Panc1 (cell line): ENCODE measurements around the gene ELFN1. TPM values are rescaled to one million over a fixed set of nuclear protein-coding genes. Genes with fewer than 3 reads are reported as not detected.

Experiments used
- ATAC-seq: fragments of 200-7000 bp; cut with Tn5 transposase; 2 replicates; pipeline ENCODE4 v1.9.1; 2020; ENCODE audit warnings: mild to moderate bottlenecking, moderate library complexity
- BruUV-seq: library from RNA; stranded (reverse); fragments of 400-500 nt; replicated peaks from 2 replicates; lab custom pipeline; 2021; lab: Mats Ljungman, UMichigan
- CTCF ChIA-PET: fragments of 300-600 bp; sonication (Branson Sonifier 250); formaldehyde crosslinking; loops from one replicate; lab custom pipeline; 2022; ENCODE audit warnings: antibody characterized with exemption; lab: Charles Lee
- POLR2A ChIA-PET: fragments of 300-600 bp; sonication (Branson Sonifier 250); formaldehyde crosslinking; loops from one replicate; lab custom pipeline; 2022; ENCODE audit warnings: antibody characterized with exemption; lab: Charles Lee
- DNase-seq: peaks from one replicate; pipeline ENCODE4 v3.0.0-alpha.2; 2010; ENCODE audit warnings: low read depth, low spot score
- H3K27ac ChIP-seq: 2 replicates; pipeline ENCODE4 v1.5.1; 2011; ENCODE audit warnings: mild to moderate bottlenecking, low read length, inconsistent platforms
- H3K27me3 ChIP-seq: fragments of 200-500 bp; sonication (Bioruptor generic); 2 replicates; pipeline ENCODE4 v1.6.0; 2014; ENCODE audit warnings: low read length, inconsistent platforms; ENCODE audit not compliant: control insufficient read depth, insufficient read depth
- H3K36me3 ChIP-seq: fragments of 200-500 bp; sonication (Bioruptor generic); 2 replicates; pipeline ENCODE4 v1.5.1; 2014; ENCODE audit warnings: inconsistent platforms, mild to moderate bottlenecking, low read length, moderate library complexity; ENCODE audit not compliant: control insufficient read depth, insufficient read depth
- H3K4me1 ChIP-seq: 2 replicates; pipeline ENCODE4 v1.5.1; 2011; ENCODE audit warnings: inconsistent platforms, mild to moderate bottlenecking, low read length, moderate library complexity; ENCODE audit not compliant: control insufficient read depth, insufficient read depth
- H3K4me3 ChIP-seq, 2 experiments: 2 replicates each; pipeline ENCODE4 v1.5.1; 2011 to 2012; ENCODE audit warnings: low read depth in 2 of 2, low read length in 2 of 2, mild to moderate bottlenecking in 2 of 2, inconsistent platforms in 1 of 2, moderate library complexity in 1 of 2
- H3K9me3 ChIP-seq: fragments of 200-500 bp; sonication (Bioruptor generic); 2 replicates; pipeline ENCODE4 v1.5.1; 2014; ENCODE audit warnings: low read depth, mild to moderate bottlenecking, inconsistent platforms, low read length, moderate library complexity; ENCODE audit not compliant: control insufficient read depth, insufficient read depth
- CTCF ChIP-seq: fragments of 450-650 bp; IDR thresholded peaks from 2 replicates; pipeline ENCODE4 v1.5.1; 2017; ENCODE audit warnings: mild to moderate bottlenecking
- POLR2AphosphoS5 ChIP-seq: IDR thresholded peaks from 2 replicates; pipeline ENCODE4 v1.6.1; 2012; ENCODE audit warnings: mild to moderate bottlenecking, low read depth, low read length, moderate library complexity
- SIN3A ChIP-seq: IDR thresholded peaks from 2 replicates; pipeline ENCODE4 v1.6.1; 2012; ENCODE audit warnings: low read depth, mild to moderate bottlenecking, low read length, moderate library complexity, borderline replicate concordance; ENCODE audit not compliant: insufficient read depth
- TCF7L2 ChIP-seq: IDR thresholded peaks from 2 replicates; pipeline ENCODE4 v1.6.1; 2011; ENCODE audit warnings: mild to moderate bottlenecking, low read depth, low read length, inconsistent platforms
- in situ Hi-C: cut with HindIII; loops from 2 replicates; pipeline ENCODE4 v1.10.0; 2016; ENCODE audit warnings: low sequenced_read_pairs, low pct_unique_long_range_greater_than_20kb
- intact Hi-C: fragments of 100-400 bp; cut with micrococcal nuclease; formaldehyde crosslinking; loops from one replicate; pipeline ENCODE4 v1.10.0; 2022; ENCODE audit not compliant: unreplicated experiment
- total RNA-seq: library from RNA; stranded (reverse); gene quantifications from one replicate; pipeline ENCODE4 v1.2.1, GENCODE V29; 2021; ENCODE audit not compliant: unreplicated experiment
- TF ChIP-seq, protein P1 (sequence below), 2 experiments: IDR thresholded peaks; 2 replicates each; pipeline ENCODE4 v1.6.1; 2011 to 2012; ENCODE audit warnings: low read depth in 2 of 2, control low read depth in 1 of 2, low read length in 1 of 2, mild to moderate bottlenecking in 1 of 2, moderate library complexity in 1 of 2; ENCODE audit not compliant: insufficient read depth in 1 of 2

The ELFN1 gene
- total RNA-seq, 1 experiment from 2014 or later = 39.0 TPM

GRCh38 chr7:1644341-1645070 lies 25.6 kb upstream of the ELFN1 start:
- ChIA-PET POLR2A (no interaction called here), CTCF (interaction anchor here (0.6 kb wide), 1 partner anchor 20 kb away, joined by 5 read pairs; no protein-coding TSS in a partner anchor)

DNA sequence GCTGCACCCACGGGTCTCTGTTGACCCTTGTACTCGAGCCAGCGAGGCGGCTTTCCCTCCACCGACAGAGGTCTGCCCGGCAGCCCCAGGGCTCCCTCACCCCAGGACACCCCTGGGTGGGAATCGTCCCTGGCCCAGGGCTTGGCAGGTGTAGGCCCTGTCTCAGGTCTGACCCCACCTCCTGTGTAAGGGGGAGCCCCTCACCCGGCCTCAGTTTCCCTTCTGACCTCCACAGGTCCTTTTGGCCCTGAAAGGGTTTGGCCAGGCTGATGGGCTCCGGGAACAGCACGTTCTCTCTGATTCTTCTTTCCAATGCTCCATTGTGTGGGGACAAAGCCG lies 25.0 kb upstream of the ELFN1 start:
- Histone ChIP-seq H3K27ac (no peak overlapping the region), H3K9me3 (no peaks in the 10 kb centered on the region), H3K4me3 (no peak overlapping the region), H3K36me3 (no peaks in the 10 kb centered on the region), H3K4me1 (peaks cover 6% of the 10 kb centered on the region), H3K27me3 (no peaks in the 10 kb centered on the region; the same call in 1 of the 2 replicates)
- in situ Hi-C loops = no loop called here
- no TSS peak for BruUV-seq
- intact Hi-C loops = no loop called here
- no peak for DNase-seq
- POLR2A ChIA-PET = no interaction called here
- CTCF ChIA-PET = interaction anchor here (0.6 kb wide), 1 partner anchor 19 kb away, joined by 5 read pairs; no protein-coding TSS in a partner anchor
- TF ChIP-seq, protein P1, sequence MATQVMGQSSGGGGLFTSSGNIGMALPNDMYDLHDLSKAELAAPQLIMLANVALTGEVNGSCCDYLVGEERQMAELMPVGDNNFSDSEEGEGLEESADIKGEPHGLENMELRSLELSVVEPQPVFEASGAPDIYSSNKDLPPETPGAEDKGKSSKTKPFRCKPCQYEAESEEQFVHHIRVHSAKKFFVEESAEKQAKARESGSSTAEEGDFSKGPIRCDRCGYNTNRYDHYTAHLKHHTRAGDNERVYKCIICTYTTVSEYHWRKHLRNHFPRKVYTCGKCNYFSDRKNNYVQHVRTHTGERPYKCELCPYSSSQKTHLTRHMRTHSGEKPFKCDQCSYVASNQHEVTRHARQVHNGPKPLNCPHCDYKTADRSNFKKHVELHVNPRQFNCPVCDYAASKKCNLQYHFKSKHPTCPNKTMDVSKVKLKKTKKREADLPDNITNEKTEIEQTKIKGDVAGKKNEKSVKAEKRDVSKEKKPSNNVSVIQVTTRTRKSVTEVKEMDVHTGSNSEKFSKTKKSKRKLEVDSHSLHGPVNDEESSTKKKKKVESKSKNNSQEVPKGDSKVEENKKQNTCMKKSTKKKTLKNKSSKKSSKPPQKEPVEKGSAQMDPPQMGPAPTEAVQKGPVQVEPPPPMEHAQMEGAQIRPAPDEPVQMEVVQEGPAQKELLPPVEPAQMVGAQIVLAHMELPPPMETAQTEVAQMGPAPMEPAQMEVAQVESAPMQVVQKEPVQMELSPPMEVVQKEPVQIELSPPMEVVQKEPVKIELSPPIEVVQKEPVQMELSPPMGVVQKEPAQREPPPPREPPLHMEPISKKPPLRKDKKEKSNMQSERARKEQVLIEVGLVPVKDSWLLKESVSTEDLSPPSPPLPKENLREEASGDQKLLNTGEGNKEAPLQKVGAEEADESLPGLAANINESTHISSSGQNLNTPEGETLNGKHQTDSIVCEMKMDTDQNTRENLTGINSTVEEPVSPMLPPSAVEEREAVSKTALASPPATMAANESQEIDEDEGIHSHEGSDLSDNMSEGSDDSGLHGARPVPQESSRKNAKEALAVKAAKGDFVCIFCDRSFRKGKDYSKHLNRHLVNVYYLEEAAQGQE (IDR thresholded peaks at IDR 0.05; ENCODE audit: insufficient read depth in 1 of 2, low read depth in 2 of 2, low read length in 1 of 2) = no peak
- TF ChIP-seq SIN3A = no peak
- no peak for TF ChIP-seq POLR2AphosphoS5
- TF ChIP-seq CTCF = no peak
- no peak for TF ChIP-seq TCF7L2
- no peak for ATAC-seq

More at GRCh38 chr7:1644341-1645070, 25.6 kb upstream of the ELFN1 start:
- no peaks in the 10 kb centered on the region for H3K36me3 ChIP-seq
- intact Hi-C loops (no loop called here), in situ Hi-C loops (no loop called here)
- no peaks in the 10 kb centered on the region for H3K9me3 ChIP-seq
- no peak overlapping the region for H3K4me3 ChIP-seq
- H3K27ac ChIP-seq = no peak overlapping the region
- TF ChIP-seq, protein P1 (IDR thresholded peaks at IDR 0.05; ENCODE audit: insufficient read depth in 1 of 2, low read depth in 2 of 2, low read length in 1 of 2) = no peak
- TF ChIP-seq POLR2AphosphoS5 (no peak), CTCF (no peak), SIN3A (no peak), TCF7L2 (no peak)
- ATAC-seq (no peak), DNase-seq (no peak)
- H3K4me1 ChIP-seq = peaks cover 6% of the 10 kb centered on the region
- BruUV-seq = no TSS peak
- no peaks in the 10 kb centered on the region; the same call in 1 of the 2 replicates for H3K27me3 ChIP-seq
